Measurements from ENCODE around the gene APAF1.
A peak's percentile ranks its signal among the peaks of the same experiment; 100 is the strongest.
"Not testable (repeated sequence)": the region's sequence is repeated elsewhere in the genome, so short reads cannot be mapped to it uniquely, and the experiment has no call there.

Gene APAF1

GRCh38 chr12:98752726-98753125, 107.6 kb downstream of the APAF1 start:
- no peak for DNase-seq (ENCODE audit: low read depth in 2 of 2)

DNA sequence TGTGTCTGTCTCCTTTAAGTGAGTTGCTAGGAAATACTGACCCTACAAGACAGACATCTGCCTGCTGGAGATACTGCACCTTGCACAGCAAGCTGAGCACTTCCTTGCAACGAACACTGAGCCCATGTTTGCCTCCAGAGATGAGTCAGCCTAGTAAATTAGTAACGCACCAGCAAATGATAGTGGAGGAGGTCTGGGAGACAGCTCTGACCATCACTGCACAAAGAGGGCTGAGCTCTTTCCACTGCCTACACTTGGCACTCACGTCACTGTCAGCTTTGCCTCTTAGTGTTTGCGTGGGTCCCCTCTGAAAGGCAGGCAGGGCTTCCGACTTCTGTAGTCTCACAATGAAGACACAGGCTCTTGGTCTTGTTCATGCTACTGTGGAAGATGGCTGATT, 109.0 kb downstream of the APAF1 start:
- DNase-seq (ENCODE audit: low read depth in 2 of 2), result peak; percentile 13 to 36

- not testable (repeated sequence) for DNase-seq (ENCODE audit: low read depth in 2 of 2)
Observed at GRCh38 chr12:98755855-98756254, 110.8 kb downstream of the APAF1 start.

DNA sequence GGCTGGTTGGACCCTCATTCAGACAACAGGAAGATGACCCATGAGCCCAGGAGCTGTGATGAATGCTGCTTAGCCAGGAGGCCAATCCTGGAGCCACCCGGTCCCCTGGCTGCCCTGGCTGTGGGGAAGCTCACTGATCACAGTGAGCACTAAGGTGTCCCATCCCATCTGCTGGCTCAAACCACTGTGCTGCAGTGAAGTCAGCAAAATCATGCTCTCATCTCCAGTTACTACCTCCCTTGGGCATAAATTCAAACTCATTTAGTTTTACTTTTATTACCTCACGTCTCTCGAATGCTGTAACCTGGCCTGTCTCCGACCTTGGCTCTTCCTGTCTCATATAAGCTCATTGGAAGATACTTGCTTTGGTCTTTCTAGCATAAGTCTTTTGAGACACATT, 112.4 kb downstream of the APAF1 start:
- no peak for DNase-seq (ENCODE audit: low read depth in 2 of 2)

DNA sequence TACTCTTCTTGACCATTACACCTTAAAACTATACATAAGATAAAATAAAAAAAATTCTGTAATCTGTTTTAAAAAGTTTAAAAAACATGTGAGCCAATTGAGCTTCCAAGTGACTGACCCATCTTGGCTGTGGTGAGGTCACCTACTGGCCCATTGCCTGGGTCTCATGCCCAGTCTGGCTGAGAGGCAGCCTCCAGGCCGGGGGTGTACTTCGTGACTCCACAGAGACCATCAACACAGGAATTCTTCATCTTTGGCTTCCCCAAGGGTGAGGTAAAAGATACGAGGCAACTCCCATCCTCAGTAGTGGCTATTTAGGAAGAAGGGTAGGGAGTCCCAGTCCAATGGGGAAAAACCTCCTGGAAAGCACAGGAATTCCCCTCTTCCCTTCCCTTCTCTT, 113.2 kb downstream of the APAF1 start:
- no peak for DNase-seq (ENCODE audit: low read depth in 2 of 2)

DNA sequence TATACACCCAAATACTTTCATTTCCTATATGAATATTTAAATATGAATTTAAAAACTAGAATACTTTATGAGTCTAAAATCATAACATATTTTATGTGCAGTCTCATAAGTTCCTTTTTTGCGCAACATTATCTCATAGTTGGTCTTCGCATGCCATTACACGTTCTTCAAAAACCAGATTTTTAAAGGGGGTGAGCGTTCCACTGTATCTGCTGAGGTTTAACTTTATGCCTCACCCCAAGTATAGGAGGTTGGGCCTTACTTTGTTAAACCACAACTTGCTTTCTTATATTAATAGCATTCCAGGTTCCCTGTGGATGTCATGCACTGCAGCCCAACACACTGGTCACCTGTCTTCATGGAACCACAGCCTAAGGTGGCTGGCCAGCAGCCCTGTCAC, 118.6 kb downstream of the APAF1 start:
- DNase-seq (ENCODE audit: low read depth in 2 of 2), result no peak

- DNase-seq (ENCODE audit: low read depth in 2 of 2), result no peak
Observed at GRCh38 chr12:98767248-98767647, 122.2 kb downstream of the APAF1 start.

DNA sequence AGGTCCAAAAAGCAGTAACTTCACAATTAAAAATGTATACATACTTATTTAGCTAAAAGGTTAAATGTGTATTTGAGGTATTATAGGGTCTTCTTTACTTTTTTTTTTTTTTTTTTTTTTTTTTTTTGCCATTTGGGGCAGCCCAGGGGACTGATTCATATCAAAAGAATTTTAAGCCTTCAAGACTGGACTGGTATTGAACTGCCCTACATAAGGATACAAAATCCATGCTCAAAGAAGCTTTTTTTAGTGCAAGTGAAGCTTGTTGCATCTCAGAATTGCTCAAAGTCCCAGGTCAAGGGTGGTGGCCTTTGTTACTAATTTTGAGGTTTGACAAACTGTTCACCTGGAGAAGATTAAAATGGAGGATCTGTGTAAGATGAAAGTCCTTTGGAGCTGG, 124.0 kb downstream of the APAF1 start:
- no peak for DNase-seq (ENCODE audit: low read depth in 2 of 2)

GRCh38 chr12:98770230-98770629, 125.1 kb downstream of the APAF1 start:
- no peak for DNase-seq (ENCODE audit: low read depth in 2 of 2)

GRCh38 chr12:98771811-98772752, 127.0 kb downstream of the APAF1 start:
- DNase-seq (ENCODE audit: low read depth in 2 of 2), result no peak

- no peak for DNase-seq (ENCODE audit: low read depth in 2 of 2)
Observed at GRCh38 chr12:98772818-98773217, 127.7 kb downstream of the APAF1 start.

DNA sequence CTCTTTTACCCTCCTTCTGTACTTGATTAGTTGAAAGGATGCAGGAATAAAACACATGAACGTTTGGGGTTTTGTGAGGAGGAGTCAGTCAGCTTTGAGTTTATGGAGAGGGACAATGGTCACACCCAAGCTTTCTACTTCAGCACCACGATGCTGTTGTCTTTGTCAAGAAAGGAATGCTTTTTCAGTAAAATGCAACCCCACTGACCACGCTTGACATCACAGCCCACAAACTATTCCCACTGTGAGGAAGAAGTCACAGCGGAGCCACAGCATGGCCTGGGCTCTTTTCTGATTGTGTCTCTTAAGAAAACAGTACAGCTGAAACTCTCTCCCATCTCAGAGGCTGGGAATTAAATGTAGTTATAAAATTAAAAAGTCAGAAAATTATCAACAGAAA, 135.2 kb downstream of the APAF1 start:
- DNase-seq (ENCODE audit: low read depth in 2 of 2), result no peak

- DNase-seq (ENCODE audit: low read depth in 2 of 2), result no peak
Observed at GRCh38 chr12:98783420-98783819, 138.3 kb downstream of the APAF1 start.
